ENCODE results near the gene LRP2. TPM values are rescaled to one million over a fixed set of nuclear protein-coding genes. Genes with fewer than 3 reads are reported as not detected.

LRP2 gene
- total RNA-seq, 2 donors from 2014 or later = 0.05 TPM; not detected in 1

GRCh38 chr2:169358016-169358415, 4.3 kb downstream of the LRP2 start:
- Histone ChIP-seq H3K27ac (no peak overlapping the region), H3K9ac (ENCODE audit: low read depth in 2 of 2, low read length in 2 of 2) (no peak overlapping the region), H3K36me3 (no peaks in the 10 kb centered on the region), H3K4me1 (peaks cover 6% of the 10 kb centered on the region), H3K27me3 (peaks cover 25% of the 10 kb centered on the region), H3K4me3 (no peak overlapping the region), H3K9me3 (no peaks in the 10 kb centered on the region)
- no peak for TF ChIP-seq CTCF (IDR thresholded peaks at IDR 0.05)
- no peak for DNase-seq
- intact Hi-C loops (cut with DNase I) = no loop called here

GRCh38 chr2:169354244-169354643, 8.1 kb downstream of the LRP2 start:
- intact Hi-C loops (cut with DNase I) = no loop called here
- Histone ChIP-seq H3K9me3 (no peaks in the 10 kb centered on the region), H3K4me1 (no peaks in the 10 kb centered on the region), H3K36me3 (no peaks in the 10 kb centered on the region), H3K27ac (no peak overlapping the region), H3K9ac (ENCODE audit: low read depth in 2 of 2, low read length in 2 of 2) (no peak overlapping the region), H3K4me3 (no peak overlapping the region), H3K27me3 (peaks cover 4% of the 10 kb centered on the region)
- no peak for TF ChIP-seq CTCF (IDR thresholded peaks at IDR 0.05)
- no peak for DNase-seq

GRCh38 chr2:169351725-169352124, 10.6 kb downstream of the LRP2 start:
- Histone ChIP-seq H3K4me3 (no peak overlapping the region), H3K27me3 (peaks cover 4% of the 10 kb centered on the region), H3K4me1 (no peaks in the 10 kb centered on the region), H3K9me3 (no peaks in the 10 kb centered on the region), H3K9ac (ENCODE audit: low read depth in 2 of 2, low read length in 2 of 2) (no peak overlapping the region), H3K36me3 (no peaks in the 10 kb centered on the region), H3K27ac (no peak overlapping the region)
- TF ChIP-seq CTCF (IDR thresholded peaks at IDR 0.05) = no peak
- intact Hi-C loops (cut with DNase I) = no loop called here
- no peak for DNase-seq

- intact Hi-C loops (cut with DNase I) = no loop called here
- Histone ChIP-seq H3K9me3 (no peaks in the 10 kb centered on the region), H3K9ac (ENCODE audit: low read depth in 2 of 2, low read length in 2 of 2) (no peak overlapping the region), H3K27ac (no peak overlapping the region), H3K36me3 (no peaks in the 10 kb centered on the region), H3K4me3 (no peak overlapping the region), H3K4me1 (no peaks in the 10 kb centered on the region), H3K27me3 (peaks cover 4% of the 10 kb centered on the region)
- no peak for TF ChIP-seq CTCF (IDR thresholded peaks at IDR 0.05)
- no peak for DNase-seq
Observed at GRCh38 chr2:169349535-169349934, 12.8 kb downstream of the LRP2 start.

GRCh38 chr2:169348321-169349024, 13.9 kb downstream of the LRP2 start:
- no peaks in the 10 kb centered on the region for H3K9me3 ChIP-seq
- intact Hi-C loops (cut with DNase I) = no loop called here
- H3K27me3 ChIP-seq = no peaks in the 10 kb centered on the region
- no peak for TF ChIP-seq CTCF (IDR thresholded peaks at IDR 0.05)
- no peak overlapping the region for H3K27ac ChIP-seq
- no peaks in the 10 kb centered on the region for H3K36me3 ChIP-seq
- no peak for DNase-seq
- no peak overlapping the region for H3K9ac ChIP-seq (ENCODE audit: low read depth in 2 of 2, low read length in 2 of 2)
- H3K4me3 ChIP-seq = no peak overlapping the region
- no peaks in the 10 kb centered on the region for H3K4me1 ChIP-seq
